SK-N-SH (cell line): Measurements from ENCODE around the gene DAGLB. TPM values are rescaled to one million over a fixed set of nuclear protein-coding genes. Genes with fewer than 3 reads are reported as not detected.

Source experiments
- CTCF ChIA-PET: fragments of 300-600, 350-600 bp; formaldehyde crosslinking; extraction: SDS; loops from one replicate; lab custom pipeline; 2021; lab: Yijun Ruan, JAX
- POLR2A ChIA-PET: fragments of 350-600 bp; sonication (Branson Sonifier 250); formaldehyde crosslinking; extraction: SDS; loops from one replicate; lab custom pipeline; 2020; ENCODE audit warnings: antibody characterized with exemption, inconsistent platforms; lab: Yijun Ruan, JAX
- DNase-seq: peaks from one replicate; pipeline ENCODE4 v3.0.0; 2012
- H2AFZ ChIP-seq: fragments of 200-600 bp; sonication (generic); 2 replicates; pipeline ENCODE4 v1.8.1; 2016; ENCODE audit warnings: antibody characterized with exemption, mild to moderate bottlenecking, low read depth
- H3F3A ChIP-seq: fragments of 200-600 bp; sonication (generic); replicated peaks from 2 replicates; pipeline ENCODE3; 2016; ENCODE audit warnings: antibody characterized with exemption, mild to moderate bottlenecking; ENCODE audit not compliant: insufficient read depth
- H3K27ac ChIP-seq, 2 experiments: fragments of 200-500 bp in 1 of 2; fragments of 200-600 bp in 1 of 2; sonication (Bioruptor generic) in 1 of 2; sonication (generic), shearing (Covaris generic) in 1 of 2; 2 replicates each; pipeline versions ENCODE4 v1.5.1 to v1.6.1; 2014 to 2016; ENCODE audit warnings: low read depth in 2 of 2, inconsistent platforms in 1 of 2, low read length in 1 of 2, mild to moderate bottlenecking in 1 of 2, mixed read lengths in 1 of 2
- H3K27me3 ChIP-seq: fragments of 200-600 bp; sonication (generic), shearing (Covaris generic); 2 replicates; pipeline ENCODE4 v1.6.1; 2016; ENCODE audit warnings: mixed run types; ENCODE audit not compliant: insufficient read depth
- H3K36me3 ChIP-seq, 2 experiments: fragments of 200-500 bp in 1 of 2; fragments of 200-600 bp in 1 of 2; sonication (Bioruptor generic) in 1 of 2; sonication (generic) in 1 of 2; replicated peaks in 1 of 2; 2 replicates each; pipeline versions ENCODE3 to v1.5.1; 2014 to 2016; ENCODE audit warnings: low read length in 1 of 2, mild to moderate bottlenecking in 1 of 2; ENCODE audit not compliant: insufficient read depth in 2 of 2, control insufficient read depth in 1 of 2
- H3K4me1 ChIP-seq, 2 experiments: fragments of 200-500 bp in 1 of 2; fragments of 200-600 bp in 1 of 2; sonication (Bioruptor generic) in 1 of 2; sonication (generic), shearing (Covaris generic) in 1 of 2; 2 replicates each; pipeline versions ENCODE4 v1.5.1 to v1.6.1; 2014 to 2016; ENCODE audit warnings: low read depth in 1 of 2, low read length in 1 of 2, mixed run types in 1 of 2; ENCODE audit not compliant: insufficient read depth in 2 of 2, control insufficient read depth in 1 of 2
- H3K4me2 ChIP-seq: fragments of 200-600 bp; sonication (generic), shearing (Covaris generic); 2 replicates; pipeline ENCODE4 v1.6.1; 2017; ENCODE audit warnings: mixed run types
- H3K4me3 ChIP-seq, 2 experiments: fragments of 200-500 bp in 1 of 2; fragments of 200-600 bp in 1 of 2; sonication (Bioruptor generic) in 1 of 2; sonication (generic), shearing (Covaris generic) in 1 of 2; 2 replicates each; pipeline versions ENCODE4 v1.5.1 to v1.8.1; 2014 to 2016; ENCODE audit warnings: low read depth in 2 of 2, inconsistent platforms in 1 of 2, low read length in 1 of 2, mild to moderate bottlenecking in 1 of 2, mixed read lengths in 1 of 2, moderate library complexity in 1 of 2
- H3K79me2 ChIP-seq: fragments of 200-600 bp; sonication (generic); 2 replicates; pipeline ENCODE4 v1.8.1; 2017; ENCODE audit warnings: mild to moderate bottlenecking; ENCODE audit not compliant: insufficient read depth
- H3K9ac ChIP-seq: fragments of 200-600 bp; sonication (generic); 2 replicates; pipeline ENCODE4 v1.6.1; 2017; ENCODE audit warnings: mixed run types
- H3K9me2 ChIP-seq: fragments of 200-600 bp; sonication (generic); 2 replicates; pipeline ENCODE4 v1.6.1; 2017; ENCODE audit warnings: mixed run types
- H3K9me3 ChIP-seq: fragments of 200-600 bp; sonication (generic); 2 replicates; pipeline ENCODE4 v1.6.1; 2017; ENCODE audit warnings: mixed run types, mild to moderate bottlenecking, moderate library complexity
- H4K20me1 ChIP-seq: fragments of 200-600 bp; sonication (generic); 2 replicates; pipeline ENCODE4 v1.6.1; 2017; ENCODE audit warnings: mild to moderate bottlenecking, mixed run types; ENCODE audit not compliant: insufficient read depth
- ELF1 ChIP-seq: IDR thresholded peaks from 2 replicates; pipeline ENCODE4 v1.4.0; 2012
- EP300 ChIP-seq, 2 experiments: IDR thresholded peaks; 2 replicates each; pipeline versions ENCODE4 v1.4.0 to v1.6.1; 2012; ENCODE audit warnings: borderline replicate concordance in 1 of 2, low read depth in 1 of 2, low read length in 1 of 2
- FOSL2 ChIP-seq: IDR thresholded peaks from 2 replicates; pipeline ENCODE4 v1.4.0; 2012; ENCODE audit warnings: low read depth, mild to moderate bottlenecking, moderate library complexity, borderline replicate concordance
- FOXJ3 ChIP-seq: sonication (generic); formaldehyde crosslinking; IDR thresholded peaks from 2 replicates; pipeline ENCODE4 v1.5.1; 2020; ENCODE audit warnings: mild to moderate bottlenecking, missing genetic modification reagents
- FOXM1 ChIP-seq: IDR thresholded peaks from 2 replicates; pipeline ENCODE4 v1.4.0; 2012; ENCODE audit warnings: low read depth, mild to moderate bottlenecking
- GABPA ChIP-seq: IDR thresholded peaks from 2 replicates; pipeline ENCODE4 v1.4.0; 2012; ENCODE audit warnings: low read depth, mild to moderate bottlenecking
- GATA2 ChIP-seq: sonication (generic); formaldehyde crosslinking; IDR thresholded peaks from 2 replicates; pipeline ENCODE4 v1.5.0; 2020; ENCODE audit warnings: mild to moderate bottlenecking, missing genetic modification reagents
- MXI1 ChIP-seq: IDR thresholded peaks from 2 replicates; pipeline ENCODE4 v1.6.1; 2012; ENCODE audit warnings: mild to moderate bottlenecking, low read depth, low read length, improper control_type of control experiment
- RCOR1 ChIP-seq: fragments of 150-350 bp; IDR thresholded peaks from 2 replicates; pipeline ENCODE4 v1.6.1; 2017; ENCODE audit warnings: antibody characterized with exemption, low read length
- RFX5 ChIP-seq: IDR thresholded peaks from 2 replicates; pipeline ENCODE4 v1.6.1; 2012; ENCODE audit warnings: mild to moderate bottlenecking, improper control_type of control experiment, low read length
- SMC3 ChIP-seq: IDR thresholded peaks from 2 replicates; pipeline ENCODE4 v1.6.1; 2012; ENCODE audit warnings: low read depth, low read length, improper control_type of control experiment
- TAF1 ChIP-seq: IDR thresholded peaks from 2 replicates; pipeline ENCODE4 v1.6.1; 2012; ENCODE audit warnings: low read depth, mild to moderate bottlenecking, low read length, moderate library complexity, borderline replicate concordance
- TCF12 ChIP-seq: IDR thresholded peaks from 2 replicates; pipeline ENCODE4 v1.4.0; 2012
- TEAD4 ChIP-seq: IDR thresholded peaks from 2 replicates; pipeline ENCODE4 v1.4.0; 2012; ENCODE audit warnings: mild to moderate bottlenecking, borderline replicate concordance; ENCODE audit not compliant: insufficient read depth
- YY1 ChIP-seq: IDR thresholded peaks from 2 replicates; pipeline ENCODE4 v1.4.0; 2012; ENCODE audit warnings: low read depth, mild to moderate bottlenecking
- WGBS: methylation state at CpG from one replicate; pipeline ENCODE4 v1.1.6; 2017; ENCODE audit warnings: low lambda C conversion rate; 5-methylcytosine and 5-hydroxymethylcytosine counted together
- polyA plus RNA-seq, 3 experiments: library from polyadenylated mRNA; depleted of rRNA; stranded (reverse); fragments of >200 nt; gene quantifications; 2 replicates each; pipeline ENCODE4 v1.2.3, GENCODE V29; 2012
- TF ChIP-seq, protein P1 (sequence below): IDR thresholded peaks from 2 replicates; pipeline ENCODE4 v1.4.0; 2012; ENCODE audit warnings: low read depth, borderline replicate concordance
- TF ChIP-seq, protein P2 (sequence below): fragments of 150-350 bp; IDR thresholded peaks from 2 replicates; pipeline ENCODE4 v1.6.1; 2017; ENCODE audit warnings: antibody characterized with exemption, low read length, low read depth, borderline replicate concordance
- TF ChIP-seq, protein P3 (sequence below): fragments of 150-350 bp; IDR thresholded peaks from 2 replicates; pipeline ENCODE4 v1.6.1; 2016; ENCODE audit warnings: mild to moderate bottlenecking, low read depth, low read length

The DAGLB gene
- polyA plus RNA-seq, 1 of the 3 experiments (the other 2 are of a cell fraction): 24.1 TPM

DNA sequence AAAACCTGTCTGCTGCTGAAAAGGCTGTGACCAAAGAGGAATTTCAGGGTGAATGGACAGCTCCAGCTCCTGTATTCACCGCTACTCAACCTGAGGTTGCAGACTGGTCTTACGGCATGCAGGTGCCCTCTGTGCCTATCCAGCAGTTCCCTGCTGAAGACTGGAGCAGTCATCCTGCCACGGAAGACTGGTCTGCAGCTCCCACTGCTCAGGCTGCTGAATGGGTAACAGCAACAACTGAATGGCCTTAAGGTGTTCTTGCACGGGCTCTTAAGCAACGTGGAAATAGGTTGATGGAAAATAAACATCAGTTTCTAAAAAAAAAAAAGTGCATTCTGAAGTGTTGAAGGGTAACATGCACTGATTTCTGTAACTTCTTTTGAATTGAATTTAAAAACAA is 82.3 kb downstream of the DAGLB start:
- DNase-seq: no peak
- Histone ChIP-seq H3K27me3 (no peaks in the 10 kb centered on the region), H3K27ac (no peak overlapping the region), H4K20me1 (no peaks in the 10 kb centered on the region), H3K4me1 (peaks cover 0 to 8% of the 10 kb centered on the region in 2 experiments; a peak in 1 of 4 replicates)
- 84% methylated on average over 5 of the region's 5 CpGs for WGBS
- no peak for TF ChIP-seq GABPA
- TF ChIP-seq, protein P1, sequence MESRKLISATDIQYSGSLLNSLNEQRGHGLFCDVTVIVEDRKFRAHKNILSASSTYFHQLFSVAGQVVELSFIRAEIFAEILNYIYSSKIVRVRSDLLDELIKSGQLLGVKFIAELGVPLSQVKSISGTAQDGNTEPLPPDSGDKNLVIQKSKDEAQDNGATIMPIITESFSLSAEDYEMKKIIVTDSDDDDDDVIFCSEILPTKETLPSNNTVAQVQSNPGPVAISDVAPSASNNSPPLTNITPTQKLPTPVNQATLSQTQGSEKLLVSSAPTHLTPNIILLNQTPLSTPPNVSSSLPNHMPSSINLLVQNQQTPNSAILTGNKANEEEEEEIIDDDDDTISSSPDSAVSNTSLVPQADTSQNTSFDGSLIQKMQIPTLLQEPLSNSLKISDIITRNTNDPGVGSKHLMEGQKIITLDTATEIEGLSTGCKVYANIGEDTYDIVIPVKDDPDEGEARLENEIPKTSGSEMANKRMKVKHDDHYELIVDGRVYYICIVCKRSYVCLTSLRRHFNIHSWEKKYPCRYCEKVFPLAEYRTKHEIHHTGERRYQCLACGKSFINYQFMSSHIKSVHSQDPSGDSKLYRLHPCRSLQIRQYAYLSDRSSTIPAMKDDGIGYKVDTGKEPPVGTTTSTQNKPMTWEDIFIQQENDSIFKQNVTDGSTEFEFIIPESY: no peak
- TF ChIP-seq MXI1: no peak
- no peak for TF ChIP-seq FOSL2
- TF ChIP-seq ELF1: no peak
- TF ChIP-seq, protein P2, sequence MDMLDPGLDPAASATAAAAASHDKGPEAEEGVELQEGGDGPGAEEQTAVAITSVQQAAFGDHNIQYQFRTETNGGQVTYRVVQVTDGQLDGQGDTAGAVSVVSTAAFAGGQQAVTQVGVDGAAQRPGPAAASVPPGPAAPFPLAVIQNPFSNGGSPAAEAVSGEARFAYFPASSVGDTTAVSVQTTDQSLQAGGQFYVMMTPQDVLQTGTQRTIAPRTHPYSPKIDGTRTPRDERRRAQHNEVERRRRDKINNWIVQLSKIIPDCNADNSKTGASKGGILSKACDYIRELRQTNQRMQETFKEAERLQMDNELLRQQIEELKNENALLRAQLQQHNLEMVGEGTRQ: no peak
- no peak for TF ChIP-seq RCOR1
- TF ChIP-seq EP300 (IDR thresholded peaks at IDR 0.05; ENCODE audit: borderline replicate concordance in 1 of 2, low read depth in 1 of 2, low read length in 1 of 2): no peak
- no peak for TF ChIP-seq FOXJ3 (CRISPR knock-in tag)
- no peak for TF ChIP-seq GATA2 (CRISPR knock-in tag)
- TF ChIP-seq TAF1: no peak
- no peak for TF ChIP-seq SMC3
- no peak for TF ChIP-seq FOXM1
- TF ChIP-seq YY1: no peak
- no peak for TF ChIP-seq TCF12
- TF ChIP-seq, protein P3, sequence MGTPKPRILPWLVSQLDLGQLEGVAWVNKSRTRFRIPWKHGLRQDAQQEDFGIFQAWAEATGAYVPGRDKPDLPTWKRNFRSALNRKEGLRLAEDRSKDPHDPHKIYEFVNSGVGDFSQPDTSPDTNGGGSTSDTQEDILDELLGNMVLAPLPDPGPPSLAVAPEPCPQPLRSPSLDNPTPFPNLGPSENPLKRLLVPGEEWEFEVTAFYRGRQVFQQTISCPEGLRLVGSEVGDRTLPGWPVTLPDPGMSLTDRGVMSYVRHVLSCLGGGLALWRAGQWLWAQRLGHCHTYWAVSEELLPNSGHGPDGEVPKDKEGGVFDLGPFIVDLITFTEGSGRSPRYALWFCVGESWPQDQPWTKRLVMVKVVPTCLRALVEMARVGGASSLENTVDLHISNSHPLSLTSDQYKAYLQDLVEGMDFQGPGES: no peak
- TF ChIP-seq TEAD4: no peak
- no peak for TF ChIP-seq RFX5
- TF ChIP-seq, all 33 proteins: peak for 0
- no peak overlapping the region for H2AFZ ChIP-seq
- no peaks in the 10 kb centered on the region for H3K79me2 ChIP-seq
- no peaks in the 10 kb centered on the region for H3K9me2 ChIP-seq
- H3K4me2 ChIP-seq: no peak overlapping the region
- H3F3A ChIP-seq: no peaks in the 10 kb centered on the region
- H3K9me3 ChIP-seq: no peaks in the 10 kb centered on the region
- ChIA-PET CTCF (no interaction called here), POLR2A (interaction anchor here (0.6 kb wide), 1 partner anchor 12 kb away, joined by 3 read pairs; no protein-coding TSS in a partner anchor)
- no peak overlapping the region for H3K4me3 ChIP-seq
- no peak overlapping the region for H3K9ac ChIP-seq
- no peaks in the 10 kb centered on the region for H3K36me3 ChIP-seq
